ENCODE data around the gene ANKRD12.
A peak's percentile ranks its signal among the peaks of the same experiment; 100 is the strongest.

The ANKRD12 gene

GRCh38 chr18:9333441-9334328, 197.1 kb downstream of the ANKRD12 start:
- no peak for TF ChIP-seq CTCF (IDR thresholded peaks at IDR 0.05; ENCODE audit: low read depth, low read length, missing control alignments)
- peak overlapping the region; percentile 50 for H3K4me3 ChIP-seq (ENCODE audit: low read depth, low read length)

GRCh38 chr18:9334329-9334972, 197.9 kb downstream of the ANKRD12 start, which contains the start of gene TWSG1:
Gene TWSG1, plus strand, starts transcription at chr18:9334773. Its CDS starts 2,457 bp downstream, at chr18:9337230.
- peak; percentile 75 for DNase-seq (ENCODE audit: low read depth)
- H3K4me3 ChIP-seq (ENCODE audit: low read depth, low read length) = peak within 1 kb of the TSS; percentile 88
- TF ChIP-seq CTCF (IDR thresholded peaks at IDR 0.05; ENCODE audit: low read depth, low read length, missing control alignments) = peak; percentile 31

More at GRCh38 chr18:9333441-9334328, 197.1 kb downstream of the ANKRD12 start:
- DNase-seq (ENCODE audit: low read depth) = no peak

DNA sequence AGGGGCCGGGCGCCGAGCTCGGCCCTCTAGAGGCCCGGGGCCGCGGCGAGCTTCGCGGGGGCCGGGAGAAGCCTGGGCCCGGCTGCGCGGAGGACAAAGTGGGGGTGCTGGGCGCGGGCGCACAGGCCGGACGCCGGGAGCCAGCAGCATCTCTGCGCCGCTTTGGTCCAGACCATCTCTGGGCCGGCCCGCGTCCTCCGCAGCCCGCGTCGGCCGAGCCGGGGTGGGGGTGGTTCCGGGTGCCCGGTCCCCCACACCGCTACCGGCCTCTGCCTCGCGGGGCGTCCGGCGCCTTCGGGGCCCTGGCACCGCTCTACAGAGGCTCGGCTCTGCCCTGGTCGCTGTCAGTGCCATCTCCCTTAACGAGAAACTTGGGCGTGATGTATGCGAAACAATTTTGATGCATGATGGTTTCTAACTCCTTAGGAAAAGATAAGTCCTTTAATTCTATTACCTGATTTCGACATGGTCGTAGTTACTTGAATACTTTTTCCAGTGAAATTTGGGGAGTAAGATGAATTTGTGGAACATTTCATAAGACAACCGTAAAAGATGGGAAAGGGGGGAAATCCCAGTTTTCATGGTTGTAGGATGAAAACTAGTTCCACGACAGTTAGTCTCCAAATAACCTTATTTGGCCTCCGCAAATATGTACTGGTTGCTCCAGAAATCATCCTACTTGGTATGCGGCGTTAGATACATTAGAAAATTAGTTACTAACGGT, 198.6 kb downstream of the ANKRD12 start:
- no peak for TF ChIP-seq CTCF (IDR thresholded peaks at IDR 0.05; ENCODE audit: low read depth, low read length, missing control alignments)
- peak overlapping the region; percentile 88 for H3K4me3 ChIP-seq (ENCODE audit: low read depth, low read length)
- DNase-seq (ENCODE audit: low read depth) = no peak
